Left lung (tissue), 10 donors: ENCODE measurements around the gene LIN37. TPM values are rescaled to one million over a fixed set of nuclear protein-coding genes. Genes with fewer than 3 reads are reported as not detected.

Experiments
- ATAC-seq: fragments of 200-7000 bp; cut with Tn5 transposase; one replicate; pipeline ENCODE4 v1.9.1; 2020; ENCODE audit warnings: moderate library complexity
- DNase-seq, 4 donors: peaks; one replicate each; pipeline ENCODE4 v3.0.0-alpha.2; 2013 to 2020
- H3K27ac ChIP-seq, 2 donors: fragments of 200-600 bp; sonication (generic) in 1 of 2; one replicate each; pipeline versions ENCODE4 v1.5.0 to v1.8.0; 2020 to 2021
- H3K27me3 ChIP-seq, 2 donors: fragments of 200-600 bp; sonication (generic) in 1 of 2; one replicate each; pipeline versions ENCODE4 v1.5.0 to v1.8.0; 2020 to 2021
- H3K36me3 ChIP-seq, 2 donors: fragments of 200-600 bp; sonication (generic) in 1 of 2; one replicate each; pipeline versions ENCODE4 v1.5.0 to v1.8.0; 2020 to 2021
- H3K4me1 ChIP-seq, 2 donors: fragments of 200-600 bp; one replicate each; pipeline ENCODE4 v1.8.0; 2021
- H3K4me3 ChIP-seq, 2 donors: fragments of 200-600 bp; sonication (generic) in 1 of 2; one replicate each; pipeline versions ENCODE4 v1.5.0 to v1.8.0; 2020 to 2021; ENCODE audit warnings: mild to moderate bottlenecking in 1 of 2
- H3K9me3 ChIP-seq, 2 donors: fragments of 200-600 bp; sonication (generic) in 1 of 2; one replicate each; pipeline versions ENCODE4 v1.5.0 to v1.8.0; 2020 to 2021
- intact Hi-C, 2 donors: fragments of 100-400 bp; cut with DNase I; formaldehyde crosslinking; loops; one replicate each; pipeline versions ENCODE4 v1.11.2 to v1.14.2; 2022
- polyA plus RNA-seq, 6 donors: library from polyadenylated mRNA; unstranded; fragments of 120-200 nt; gene quantifications; one replicate each; pipeline ENCODE4 v1.2.1, GENCODE V29; 2013; ENCODE audit not compliant: insufficient read length in 6 of 6
- total RNA-seq, 2 donors: library from RNA; stranded (reverse); fragmentation: NEBNext Ultra II Directional; extraction: Animal tissue kit (Norgen Biotek cat#: 25700); gene quantifications; one replicate each; pipeline ENCODE4 v1.2.1, GENCODE V29; 2021
- TF ChIP-seq, protein P1 (sequence below), 2 donors: fragments of 200-600 bp; sonication (generic) in 1 of 2; IDR thresholded peaks; one replicate each; pipeline versions ENCODE4 v1.5.0 to v1.8.0; 2021; ENCODE audit warnings: antibody characterized with exemption in 2 of 2
- donor health status: DM: no; HTN: yes; CAD: no.
- donor health status: DM: no; HTN: no; CAD: no.

The LIN37 gene
- total and polyA plus RNA-seq, 8 donors, result 6.6 to 14.5 (median 11.8) TPM

DNA sequence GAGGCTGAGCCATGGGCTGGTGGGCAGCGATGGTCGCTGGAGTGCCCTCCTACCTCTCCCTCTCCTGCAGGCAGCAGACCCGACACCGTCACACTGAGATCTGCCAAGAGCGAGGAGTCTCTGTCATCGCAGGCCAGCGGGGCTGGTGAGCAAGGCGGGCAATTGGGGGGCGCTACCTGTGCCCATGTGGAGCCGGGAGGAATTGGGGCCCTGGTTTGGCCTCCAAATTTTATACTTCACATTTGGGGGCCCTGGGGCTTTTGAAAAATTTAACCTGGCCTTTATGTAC, 36.9 kb downstream of the LIN37 start:
- Histone ChIP-seq H3K27ac (no peak overlapping the region), H3K9me3 (no peaks in the 10 kb centered on the region), H3K4me3 (no peak overlapping the region), H3K36me3 (peaks cover 0 to 62% of the 10 kb centered on the region in 2 donors), H3K27me3 (no peaks in the 10 kb centered on the region), H3K4me1 (no peaks in the 10 kb centered on the region)
- TF ChIP-seq, protein P1, sequence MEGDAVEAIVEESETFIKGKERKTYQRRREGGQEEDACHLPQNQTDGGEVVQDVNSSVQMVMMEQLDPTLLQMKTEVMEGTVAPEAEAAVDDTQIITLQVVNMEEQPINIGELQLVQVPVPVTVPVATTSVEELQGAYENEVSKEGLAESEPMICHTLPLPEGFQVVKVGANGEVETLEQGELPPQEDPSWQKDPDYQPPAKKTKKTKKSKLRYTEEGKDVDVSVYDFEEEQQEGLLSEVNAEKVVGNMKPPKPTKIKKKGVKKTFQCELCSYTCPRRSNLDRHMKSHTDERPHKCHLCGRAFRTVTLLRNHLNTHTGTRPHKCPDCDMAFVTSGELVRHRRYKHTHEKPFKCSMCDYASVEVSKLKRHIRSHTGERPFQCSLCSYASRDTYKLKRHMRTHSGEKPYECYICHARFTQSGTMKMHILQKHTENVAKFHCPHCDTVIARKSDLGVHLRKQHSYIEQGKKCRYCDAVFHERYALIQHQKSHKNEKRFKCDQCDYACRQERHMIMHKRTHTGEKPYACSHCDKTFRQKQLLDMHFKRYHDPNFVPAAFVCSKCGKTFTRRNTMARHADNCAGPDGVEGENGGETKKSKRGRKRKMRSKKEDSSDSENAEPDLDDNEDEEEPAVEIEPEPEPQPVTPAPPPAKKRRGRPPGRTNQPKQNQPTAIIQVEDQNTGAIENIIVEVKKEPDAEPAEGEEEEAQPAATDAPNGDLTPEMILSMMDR (IDR thresholded peaks at IDR 0.05), result no peak
- ATAC-seq (no peak), DNase-seq (no peak)
- intact Hi-C loops, result no loop called here

DNA sequence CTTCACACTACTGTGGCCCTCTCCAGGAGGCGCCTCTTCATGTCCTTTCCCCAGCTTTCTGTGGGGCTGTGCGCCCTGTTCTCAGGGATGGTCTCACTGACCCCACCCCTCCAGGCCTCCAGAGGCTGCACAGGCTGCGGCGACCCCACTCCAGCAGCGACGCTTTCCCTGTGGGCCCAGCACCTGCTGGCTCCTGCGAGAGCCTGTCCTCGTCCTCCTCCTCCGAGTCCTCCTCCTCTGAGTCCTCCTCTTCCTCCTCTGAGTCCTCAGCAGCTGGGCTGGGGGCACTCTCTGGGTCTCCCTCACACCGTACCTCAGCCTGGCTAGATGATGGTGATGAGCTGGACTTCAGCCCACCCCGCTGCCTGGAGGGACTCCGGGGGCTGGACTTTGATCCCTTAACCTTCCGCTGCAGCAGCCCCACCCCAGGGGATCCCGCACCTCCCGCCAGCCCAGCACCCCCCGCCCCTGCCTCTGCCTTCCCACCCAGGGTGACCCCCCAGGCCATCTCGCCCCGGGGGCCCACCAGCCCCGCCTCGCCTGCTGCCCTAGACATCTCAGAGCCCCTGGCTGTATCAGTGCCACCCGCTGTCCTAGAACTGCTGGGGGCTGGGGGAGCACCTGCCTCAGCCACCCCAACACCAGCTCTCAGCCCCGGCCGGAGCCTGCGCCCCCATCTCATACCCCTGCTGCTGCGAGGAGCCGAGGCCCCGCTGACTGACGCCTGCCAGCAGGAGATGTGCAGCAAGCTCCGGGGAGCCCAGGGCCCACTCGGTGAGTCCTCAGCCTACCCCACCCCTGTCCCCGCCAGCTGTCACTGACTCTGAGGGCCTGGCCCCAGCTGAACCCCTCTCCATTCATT, 38.2 kb downstream of the LIN37 start:
- Histone ChIP-seq H3K36me3 (peaks cover 0 to 49% of the 10 kb centered on the region in 2 donors), H3K9me3 (no peaks in the 10 kb centered on the region), H3K4me1 (no peaks in the 10 kb centered on the region), H3K27me3 (no peaks in the 10 kb centered on the region), H3K27ac (no peak overlapping the region), H3K4me3 (no peak overlapping the region)
- DNase-seq (no peak), ATAC-seq (no peak)
- TF ChIP-seq, protein P1 (IDR thresholded peaks at IDR 0.05), result no peak
- intact Hi-C loops, result no loop called here

DNA sequence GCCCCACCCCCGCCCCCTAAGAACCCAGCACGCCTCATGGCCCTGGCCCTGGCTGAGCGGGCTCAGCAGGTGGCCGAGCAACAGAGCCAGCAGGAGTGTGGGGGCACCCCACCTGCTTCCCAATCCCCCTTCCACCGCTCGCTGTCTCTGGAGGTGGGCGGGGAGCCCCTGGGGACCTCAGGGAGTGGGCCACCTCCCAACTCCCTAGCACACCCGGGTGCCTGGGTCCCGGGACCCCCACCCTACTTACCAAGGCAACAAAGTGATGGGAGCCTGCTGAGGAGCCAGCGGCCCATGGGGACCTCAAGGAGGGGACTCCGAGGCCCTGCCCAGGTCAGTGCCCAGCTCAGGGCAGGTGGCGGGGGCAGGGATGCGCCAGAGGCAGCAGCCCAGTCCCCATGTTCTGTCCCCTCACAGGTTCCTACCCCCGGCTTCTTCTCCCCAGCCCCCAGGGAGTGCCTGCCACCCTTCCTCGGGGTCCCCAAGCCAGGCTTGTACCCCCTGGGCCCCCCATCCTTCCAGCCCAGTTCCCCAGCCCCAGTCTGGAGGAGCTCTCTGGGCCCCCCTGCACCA, 38.9 kb downstream of the LIN37 start:
- TF ChIP-seq, protein P1 (IDR thresholded peaks at IDR 0.05), result no peak
- H3K4me3 ChIP-seq, result no peak overlapping the region
- no peaks in the 10 kb centered on the region for H3K4me1 ChIP-seq
- H3K27ac ChIP-seq, result no peak overlapping the region
- peaks cover 0 to 41% of the 10 kb centered on the region in 2 donors for H3K36me3 ChIP-seq
- no peaks in the 10 kb centered on the region for H3K9me3 ChIP-seq
- ATAC-seq, result no peak
- no peak for DNase-seq
- H3K27me3 ChIP-seq, result no peaks in the 10 kb centered on the region
- intact Hi-C loops, result no loop called here

DNA sequence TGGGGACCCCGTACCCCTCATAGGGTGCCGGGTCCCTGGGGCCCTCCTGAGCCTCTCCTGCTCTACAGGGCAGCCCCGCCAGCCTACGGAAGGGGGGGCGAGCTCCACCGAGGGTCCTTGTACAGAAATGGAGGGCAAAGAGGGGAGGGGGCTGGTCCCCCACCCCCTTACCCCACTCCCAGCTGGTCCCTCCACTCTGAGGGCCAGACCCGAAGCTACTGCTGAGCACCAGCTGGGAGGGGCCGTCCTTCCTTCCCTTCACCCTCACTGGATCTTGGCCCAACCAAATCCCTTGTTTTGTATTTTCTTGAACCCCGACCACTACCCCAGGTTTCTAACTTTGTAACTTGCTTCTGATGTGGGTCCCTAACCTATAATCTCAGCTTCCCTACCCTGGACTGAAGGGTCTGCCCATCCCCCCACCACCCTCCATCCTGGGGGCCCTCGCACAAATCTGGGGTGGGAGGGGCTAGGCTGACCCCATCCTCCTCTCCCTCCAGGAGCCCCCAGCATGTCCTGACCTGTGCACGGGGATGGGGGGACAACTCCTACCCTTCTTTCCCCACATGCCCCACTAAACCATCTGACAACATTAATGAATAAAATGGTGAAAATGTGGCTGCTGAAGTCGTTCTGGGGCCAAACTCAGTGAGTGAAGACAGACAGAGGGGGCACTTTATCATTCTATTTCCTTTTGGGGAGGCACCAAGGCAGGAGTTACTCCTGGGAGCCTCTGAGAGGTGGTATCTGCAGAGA, 40.0 kb downstream of the LIN37 start:
- intact Hi-C loops, result no loop called here
- no peak overlapping the region for H3K27ac ChIP-seq
- H3K9me3 ChIP-seq, result no peaks in the 10 kb centered on the region
- no peaks in the 10 kb centered on the region for H3K27me3 ChIP-seq
- no peak for DNase-seq
- peaks cover 0 to 34% of the 10 kb centered on the region in 2 donors for H3K36me3 ChIP-seq
- H3K4me3 ChIP-seq, result no peak overlapping the region
- H3K4me1 ChIP-seq, result no peaks in the 10 kb centered on the region
- TF ChIP-seq, protein P1 (IDR thresholded peaks at IDR 0.05), result no peak
- ATAC-seq, result no peak
